Measurements from ENCODE around the gene ZNF189. TPM values are rescaled to one million over a fixed set of nuclear protein-coding genes. Genes with fewer than 3 reads are reported as not detected.

The ZNF189 gene
- total and polyA plus RNA-seq, 3 donors from 2014 or later: 24.0 to 42.8 (median 32.6) TPM

- H3K9me3 ChIP-seq: no peaks in the 10 kb centered on the region
- TF ChIP-seq POLR2A (IDR thresholded peaks at IDR 0.05) (no peak), CTCF (IDR thresholded peaks at IDR 0.05) (no peak)
- H3K4me1 ChIP-seq: peaks cover 13% of the 10 kb centered on the region
- peak overlapping the region; percentile 94 to 95 for H3K27ac ChIP-seq
- intact Hi-C loops (cut with DNase I; ENCODE audit: low total_unique reads): loop anchor here (5.0 kb wide), 1 partner anchor 132 kb away; the partner anchor contains the start of gene RNF20
- no peaks in the 10 kb centered on the region for H3K27me3 ChIP-seq
- peak; percentile 84 for DNase-seq
- 4 to 7% methylated on average over 5 of the region's 5 CpGs for WGBS, 2 donors
- H3K4me3 ChIP-seq: peak overlapping the region; percentile 78
- H3K36me3 ChIP-seq (ENCODE audit: low read depth, missing control alignments): peaks cover 4% of the 10 kb centered on the region
These were observed 1.5 kb downstream of the ZNF189 start for GRCh38 chr9:101400120-101400519.

GRCh38 chr9:101403516-101404285 lies 5.0 kb downstream of the ZNF189 start:
- Histone ChIP-seq H3K27me3 (no peaks in the 10 kb centered on the region), H3K27ac (no peak overlapping the region), H3K36me3 (ENCODE audit: low read depth, missing control alignments) (peaks cover 4% of the 10 kb centered on the region), H3K4me1 (peaks cover 9% of the 10 kb centered on the region), H3K4me3 (no peak overlapping the region), H3K9me3 (no peaks in the 10 kb centered on the region)
- no peak for DNase-seq
- WGBS, 2 donors: 91% methylated on average over 9 of the region's 9 CpGs
- intact Hi-C loops (cut with DNase I; ENCODE audit: low total_unique reads): loop anchor here (5.0 kb wide), 1 partner anchor 129 kb away; the partner anchor contains the start of gene RNF20
- TF ChIP-seq CTCF (IDR thresholded peaks at IDR 0.05) (no peak), POLR2A (IDR thresholded peaks at IDR 0.05) (no peak)

- 95 to 97% methylated on average over 5 of the region's 5 CpGs for WGBS, 2 donors
- no peaks in the 10 kb centered on the region for H3K9me3 ChIP-seq
These were observed 9.9 kb downstream of the ZNF189 start for GRCh38 chr9:101408374-101409078.

GRCh38 chr9:101409079-101409477 lies 10.4 kb downstream of the ZNF189 start:
- no peak overlapping the region for H3K4me3 ChIP-seq
- H3K36me3 ChIP-seq (ENCODE audit: low read depth, missing control alignments): no peaks in the 10 kb centered on the region
- H3K27ac ChIP-seq: no peak overlapping the region
- no peaks in the 10 kb centered on the region for H3K27me3 ChIP-seq
- no peak for DNase-seq
- H3K9me3 ChIP-seq: no peaks in the 10 kb centered on the region
- TF ChIP-seq POLR2A (IDR thresholded peaks at IDR 0.05) (no peak), CTCF (IDR thresholded peaks at IDR 0.05) (no peak)
- no peaks in the 10 kb centered on the region for H3K4me1 ChIP-seq
- intact Hi-C loops (cut with DNase I; ENCODE audit: low total_unique reads): no loop called here
- WGBS, 2 donors: 95 to 97% methylated on average over 4 of the region's 4 CpGs

More at GRCh38 chr9:101408374-101409078, 9.9 kb downstream of the ZNF189 start:
- no peak overlapping the region for H3K27ac ChIP-seq
- no peak for DNase-seq
- H3K4me3 ChIP-seq: no peak overlapping the region
- no peaks in the 10 kb centered on the region for H3K4me1 ChIP-seq
- intact Hi-C loops (cut with DNase I; ENCODE audit: low total_unique reads): no loop called here
- no peaks in the 10 kb centered on the region for H3K27me3 ChIP-seq
- TF ChIP-seq POLR2A (IDR thresholded peaks at IDR 0.05) (no peak), CTCF (IDR thresholded peaks at IDR 0.05) (no peak)
- no peaks in the 10 kb centered on the region for H3K36me3 ChIP-seq (ENCODE audit: low read depth, missing control alignments)
